Measurements from ENCODE around the gene CBL. TPM values are rescaled to one million over a fixed set of nuclear protein-coding genes. Genes with fewer than 3 reads are reported as not detected.

CBL gene
- total and polyA plus RNA-seq, 10 of the 15 experiments (the other 5 are each of a cell fraction or from before 2014, with no cell fraction given): 3.9 to 27.1 (median 9.5) TPM

DNA sequence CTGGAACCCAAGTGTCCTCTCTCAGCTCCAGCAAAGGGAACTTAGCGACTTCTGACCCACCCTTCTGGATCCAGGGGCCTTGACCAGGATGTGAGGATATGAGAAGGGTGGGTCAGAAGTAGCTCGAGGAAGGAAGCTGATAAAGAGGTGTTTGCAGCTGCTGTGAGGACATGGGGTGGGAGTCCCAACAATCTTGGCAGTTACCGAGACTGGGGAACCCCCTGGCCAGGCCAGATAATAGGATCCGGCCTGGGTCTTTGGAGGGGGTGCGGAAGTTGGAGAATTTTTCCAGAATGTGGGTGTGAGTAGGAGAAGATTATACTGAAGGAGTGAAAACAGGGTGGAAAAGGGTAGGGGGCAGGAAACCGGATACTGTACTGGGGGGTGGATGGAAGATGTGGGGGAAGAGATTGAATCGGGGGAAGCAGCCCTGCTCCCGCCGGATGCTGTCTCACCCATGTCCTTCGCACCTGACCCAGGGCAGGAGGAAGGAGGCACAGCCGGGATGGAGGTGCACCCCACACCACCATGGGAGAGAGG lies 113.6 kb downstream of the CBL start:
- in situ Hi-C loops (cut with MboI): no loop called here
- H3K4me2 ChIP-seq (ENCODE audit: control insufficient read depth, insufficient read depth): 0 out of 2 replicates have a peak overlapping the region, but pooled peaks have one; percentile 50
- RAD21 ChIA-PET (ENCODE audit: unreplicated experiment): interaction anchor here (0.7 to 1.2 kb wide), 3 partner anchors 11 to 60 kb away, joined by 3 to 5 read pairs (median 3); no protein-coding TSS in a partner anchor
- TF ChIP-seq, protein P1, sequence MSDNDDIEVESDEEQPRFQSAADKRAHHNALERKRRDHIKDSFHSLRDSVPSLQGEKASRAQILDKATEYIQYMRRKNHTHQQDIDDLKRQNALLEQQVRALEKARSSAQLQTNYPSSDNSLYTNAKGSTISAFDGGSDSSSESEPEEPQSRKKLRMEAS (IDR thresholded peaks at IDR 0.05; ENCODE audit: low read depth, low read length): no peak
- TF ChIP-seq, protein P2, sequence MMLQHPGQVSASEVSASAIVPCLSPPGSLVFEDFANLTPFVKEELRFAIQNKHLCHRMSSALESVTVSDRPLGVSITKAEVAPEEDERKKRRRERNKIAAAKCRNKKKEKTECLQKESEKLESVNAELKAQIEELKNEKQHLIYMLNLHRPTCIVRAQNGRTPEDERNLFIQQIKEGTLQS (IDR thresholded peaks at IDR 0.05; ENCODE audit: borderline replicate concordance, extremely low read depth, low read depth, low read length): no peak
- TF ChIP-seq ZNF24 (IDR thresholded peaks at IDR 0.05): no peak
- no peak for TF ChIP-seq CHD2 (IDR thresholded peaks at IDR 0.05; ENCODE audit: borderline replicate concordance, low read depth, low read length)
- TF ChIP-seq BCL11A (IDR thresholded peaks at IDR 0.05; ENCODE audit: low read depth, low read length): no peak
- TF ChIP-seq ASH2L (IDR thresholded peaks at IDR 0.05; ENCODE audit: borderline replicate concordance, low read depth): no peak
- TF ChIP-seq RAD51 (IDR thresholded peaks at IDR 0.05): no peak
- no peak for TF ChIP-seq CHD1 (IDR thresholded peaks at IDR 0.05; ENCODE audit: low read depth, low read length)
- TF ChIP-seq KDM1A (IDR thresholded peaks at IDR 0.05; ENCODE audit: borderline replicate concordance): no peak
- no peak for TF ChIP-seq EP300 (IDR thresholded peaks at IDR 0.05; ENCODE audit: borderline replicate concordance in 1 of 2, control insufficient read depth in 1 of 2, low read depth in 2 of 2, low read length in 2 of 2)
- TF ChIP-seq SMAD1 (IDR thresholded peaks at IDR 0.05; ENCODE audit: low read depth, partially characterized antibody): no peak
- TF ChIP-seq CBX3 (IDR thresholded peaks at IDR 0.05; ENCODE audit: borderline replicate concordance, low read depth): no peak
- TF ChIP-seq SIN3A (IDR thresholded peaks at IDR 0.05; ENCODE audit: low read depth, low read length): no peak
- no peak for TF ChIP-seq PRDM15 (CRISPR knock-in tag; IDR thresholded peaks at IDR 0.05)
- TF ChIP-seq, protein P3, sequence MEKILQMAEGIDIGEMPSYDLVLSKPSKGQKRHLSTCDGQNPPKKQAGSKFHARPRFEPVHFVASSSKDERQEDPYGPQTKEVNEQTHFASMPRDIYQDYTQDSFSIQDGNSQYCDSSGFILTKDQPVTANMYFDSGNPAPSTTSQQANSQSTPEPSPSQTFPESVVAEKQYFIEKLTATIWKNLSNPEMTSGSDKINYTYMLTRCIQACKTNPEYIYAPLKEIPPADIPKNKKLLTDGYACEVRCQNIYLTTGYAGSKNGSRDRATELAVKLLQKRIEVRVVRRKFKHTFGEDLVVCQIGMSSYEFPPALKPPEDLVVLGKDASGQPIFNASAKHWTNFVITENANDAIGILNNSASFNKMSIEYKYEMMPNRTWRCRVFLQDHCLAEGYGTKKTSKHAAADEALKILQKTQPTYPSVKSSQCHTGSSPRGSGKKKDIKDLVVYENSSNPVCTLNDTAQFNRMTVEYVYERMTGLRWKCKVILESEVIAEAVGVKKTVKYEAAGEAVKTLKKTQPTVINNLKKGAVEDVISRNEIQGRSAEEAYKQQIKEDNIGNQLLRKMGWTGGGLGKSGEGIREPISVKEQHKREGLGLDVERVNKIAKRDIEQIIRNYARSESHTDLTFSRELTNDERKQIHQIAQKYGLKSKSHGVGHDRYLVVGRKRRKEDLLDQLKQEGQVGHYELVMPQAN (conservative IDR thresholded peaks at IDR 0.05): no peak
- TF ChIP-seq NFYA (IDR thresholded peaks at IDR 0.05; ENCODE audit: borderline replicate concordance, low read depth, low read length): no peak

More for the DNA sequence above, 113.6 kb downstream of the CBL start:
- Histone ChIP-seq H3K4me1 (ENCODE audit: control insufficient read depth, insufficient read depth, low read length) (peaks cover 48% of the 10 kb centered on the region), H3K79me2 (ENCODE audit: control insufficient read depth, insufficient read depth, low read length) (no peaks in the 10 kb centered on the region), H2AFZ (ENCODE audit: control insufficient read depth, low read depth, low read length) (no peak overlapping the region), H3K27me3 (replicated peaks in 1 of 2; ENCODE audit: control insufficient read depth in 2 of 2, insufficient read depth in 2 of 2, low read length in 1 of 2) (peaks cover 1 to 15% of the 10 kb centered on the region in 2 experiments; a peak in 3 of 4 replicates), H3K9ac (ENCODE audit: control insufficient read depth, insufficient read depth, low read length) (no peak overlapping the region; the same call in 1 of the 2 replicates), H3K4me3 (no peak overlapping the region), H3K9me3 (replicated peaks; ENCODE audit: control insufficient read depth, insufficient read depth, low read length) (no peaks in the 10 kb centered on the region), H3K36me3 (ENCODE audit: control insufficient read depth in 2 of 2, insufficient read depth in 2 of 2, low read length in 1 of 2) (no peaks in the 10 kb centered on the region), H3K27ac (ENCODE audit: control insufficient read depth, insufficient read depth) (peak overlapping the region; percentile 58), H4K20me1 (ENCODE audit: control insufficient read depth, insufficient read depth) (no peaks in the 10 kb centered on the region)
- DNase-seq (ENCODE audit: low read depth, low spot score): no peak
- intact Hi-C loops (cut with micrococcal nuclease; ENCODE audit: unreplicated experiment): loop anchor here (5.0 kb wide), 4 partner anchors 112 to 392 kb away; partner anchors contain the start of genes ABCG4, BCL9L, CBL and NLRX1
- ATAC-seq: no peak
- BruUV-seq (replicated peaks): no TSS peak
- WGBS (ENCODE audit: insufficient coverage, insufficient replicate concordance, low lambda C conversion rate, missing lambda C conversion rate): 23% methylated on average over 10 of the region's 11 CpGs
- ChIA-PET SMC1A (ENCODE audit: uncharacterized antibody, unreplicated experiment) (no interaction called here), POLR2A (interaction anchor here (0.8 to 1.7 kb wide), 4 partner anchors 14 to 60 kb away, joined by 3 to 7 read pairs (median 4); partner anchors contain the start of gene RNF26), CTCF (interaction anchor here (0.9 to 5.6 kb wide), 6 partner anchors 14 to 150 kb away, joined by 3 to 88 read pairs (median 6); partner anchors contain the start of genes CBL and RNF26)
- no peak for FAIRE-seq

All from GM12878 (cell line).